NCI-H1092 (cell line): ENCODE results near the gene SYN1.

Experiments used
- DNase-seq: peaks from one replicate; lab custom pipeline; 2025; lab: John Stamatoyannopoulos, UW

SYN1 gene

GRCh38 chrX:47572773-47573340 lies 46.8 kb downstream of the SYN1 start:
- DNase-seq = no peak

GRCh38 chrX:47571896-47572295 lies 47.8 kb downstream of the SYN1 start:
- DNase-seq = no peak

GRCh38 chrX:47571215-47571614 lies 48.4 kb downstream of the SYN1 start:
- no peak for DNase-seq

- DNase-seq = no peak
Measured at GRCh38 chrX:47570794-47571193, 48.9 kb downstream of the SYN1 start.

- peak; percentile 2 for DNase-seq
Measured at GRCh38 chrX:47568656-47569295, 50.9 kb downstream of the SYN1 start.

GRCh38 chrX:47566841-47567240 lies 52.8 kb downstream of the SYN1 start:
- DNase-seq = no peak

- no peak for DNase-seq
Measured at GRCh38 chrX:47564438-47565085, 55.1 kb downstream of the SYN1 start.

- no peak for DNase-seq
Measured at GRCh38 chrX:47563801-47564315, 55.8 kb downstream of the SYN1 start.

GRCh38 chrX:47562615-47563243 lies 56.9 kb downstream of the SYN1 start:
- DNase-seq = no peak

- no peak for DNase-seq
Measured at GRCh38 chrX:47561659-47562151, 58.0 kb downstream of the SYN1 start.

GRCh38 chrX:47560934-47561658 lies 58.6 kb downstream of the SYN1 start, which contains the start of gene ARAF:
Gene ARAF (plus strand): TSS chrX:47561205. CDS start chrX:47562968, 1,763 bp downstream.
- peak; percentile 99 for DNase-seq

GRCh38 chrX:47560179-47560933 lies 59.3 kb downstream of the SYN1 start:
- no peak for DNase-seq

- DNase-seq = no peak
Measured at GRCh38 chrX:47558436-47558835, 61.2 kb downstream of the SYN1 start.

GRCh38 chrX:47556045-47556623 lies 63.5 kb downstream of the SYN1 start:
- DNase-seq = peak; percentile 93

- no peak for DNase-seq
Measured at GRCh38 chrX:47543496-47543895, 76.2 kb downstream of the SYN1 start.

- DNase-seq = peak; percentile 96
Measured at GRCh38 chrX:47540754-47541538, 78.7 kb downstream of the SYN1 start.

- no peak for DNase-seq
Measured at GRCh38 chrX:47539860-47540259, 79.8 kb downstream of the SYN1 start.

- no peak for DNase-seq
Measured at GRCh38 chrX:47530049-47530448, 89.6 kb downstream of the SYN1 start.

GRCh38 chrX:47529548-47529947 lies 90.1 kb downstream of the SYN1 start:
- no peak for DNase-seq

- no peak for DNase-seq
Measured at GRCh38 chrX:47523713-47524166, 95.9 kb downstream of the SYN1 start.
